Left renal cortex interstitium (tissue), 4 donors: ENCODE measurements around the gene STAU1. TPM values are rescaled to one million over a fixed set of nuclear protein-coding genes. Genes with fewer than 3 reads are reported as not detected.
"Not testable (repeated sequence)": the region's sequence is repeated elsewhere in the genome, so short reads cannot be mapped to it uniquely, and the experiment has no call there.

ENCODE experiments used
- DNase-seq, 4 donors: peaks; one replicate each; pipeline ENCODE4 v3.0.0-alpha.2; 2013; ENCODE audit warnings: low read depth in 4 of 4, low spot score in 2 of 4, missing footprints in 1 of 4
- polyA plus RNA-seq, 4 donors: library from polyadenylated mRNA; unstranded; fragments of 120-200 nt; gene quantifications; one replicate each; pipeline ENCODE4 v1.2.1, GENCODE V29; 2013; ENCODE audit not compliant: insufficient read length in 4 of 4

Gene STAU1
- polyA plus RNA-seq, 4 donors, result 115 to 121 (median 116) TPM

DNA sequence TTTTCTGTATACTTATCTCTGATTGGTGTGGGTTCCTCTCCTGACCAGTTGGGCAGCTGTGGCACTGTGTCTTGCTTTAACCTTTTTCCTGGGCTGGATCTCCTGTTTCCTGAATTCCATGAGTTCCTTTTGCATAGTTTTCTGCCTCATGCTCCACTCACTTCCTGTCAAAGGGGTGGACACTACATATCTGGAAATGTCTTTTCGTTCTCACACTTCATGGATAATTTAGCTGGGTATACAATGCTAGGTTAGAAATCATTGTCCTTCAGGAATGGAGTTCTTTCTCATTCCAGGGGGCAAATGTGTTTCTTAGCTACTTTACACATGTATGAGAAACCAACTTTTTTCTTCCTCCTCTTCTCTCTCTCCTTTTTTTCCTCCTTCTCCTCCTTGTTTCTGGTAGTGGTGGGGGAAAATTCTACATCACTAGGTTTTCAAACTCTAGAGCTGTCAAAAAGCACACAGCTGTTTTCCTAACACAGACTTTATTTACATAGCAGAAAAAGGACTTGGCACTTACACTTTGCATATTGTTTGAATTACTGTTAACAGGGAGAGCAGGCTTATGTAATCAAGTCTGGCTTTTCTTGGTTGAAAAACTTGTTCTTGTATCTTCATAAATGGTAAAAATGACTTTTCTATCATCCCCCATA, 22.1 kb upstream of the STAU1 start:
- DNase-seq, result no peak

DNA sequence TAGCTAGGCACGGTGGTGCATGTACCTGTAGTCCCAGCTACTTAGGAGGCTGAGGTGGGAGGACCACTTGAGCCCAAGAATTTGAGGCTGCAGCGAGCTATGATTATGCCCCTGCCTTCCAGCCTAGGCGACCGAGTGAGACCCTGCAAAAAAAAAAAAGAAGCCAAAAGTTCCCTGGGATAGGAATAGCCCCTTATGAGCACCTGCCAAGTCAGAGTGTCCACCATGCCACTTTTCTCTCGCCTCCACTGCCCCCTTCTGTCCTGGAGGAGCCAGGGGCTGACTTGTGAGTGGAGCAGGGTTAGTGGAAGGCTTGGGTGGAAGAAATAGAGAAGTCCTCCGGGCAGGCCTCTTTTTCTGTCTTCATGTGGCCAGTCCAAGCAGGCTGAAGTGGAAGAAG, 18.9 kb upstream of the STAU1 start:
- no peak for DNase-seq

- DNase-seq, result no peak
Measured at GRCh38 chr20:49203746-49204145, 15.6 kb upstream of the STAU1 start.

DNA sequence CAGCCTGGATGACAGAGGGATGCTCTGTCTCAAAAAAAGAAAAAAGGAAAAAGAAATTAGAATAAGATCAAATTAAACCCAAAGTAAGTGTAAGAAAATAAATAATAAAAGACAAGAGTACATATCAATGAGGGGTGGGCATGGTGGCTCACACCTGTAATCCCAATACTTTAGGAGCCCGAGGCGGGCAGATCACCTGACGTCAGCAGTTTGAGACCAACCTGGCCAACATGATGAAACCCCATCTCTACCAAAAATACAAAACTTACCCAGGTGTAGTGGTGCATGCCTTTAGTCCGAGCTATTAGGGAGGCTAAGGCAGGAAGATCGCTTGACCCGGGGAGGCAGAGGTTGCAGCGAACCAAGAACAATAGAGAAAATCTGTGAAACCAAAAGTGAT, 14.9 kb upstream of the STAU1 start:
- DNase-seq, result no peak

- DNase-seq, result no peak
Measured at GRCh38 chr20:49199729-49200293, 11.7 kb upstream of the STAU1 start.

DNA sequence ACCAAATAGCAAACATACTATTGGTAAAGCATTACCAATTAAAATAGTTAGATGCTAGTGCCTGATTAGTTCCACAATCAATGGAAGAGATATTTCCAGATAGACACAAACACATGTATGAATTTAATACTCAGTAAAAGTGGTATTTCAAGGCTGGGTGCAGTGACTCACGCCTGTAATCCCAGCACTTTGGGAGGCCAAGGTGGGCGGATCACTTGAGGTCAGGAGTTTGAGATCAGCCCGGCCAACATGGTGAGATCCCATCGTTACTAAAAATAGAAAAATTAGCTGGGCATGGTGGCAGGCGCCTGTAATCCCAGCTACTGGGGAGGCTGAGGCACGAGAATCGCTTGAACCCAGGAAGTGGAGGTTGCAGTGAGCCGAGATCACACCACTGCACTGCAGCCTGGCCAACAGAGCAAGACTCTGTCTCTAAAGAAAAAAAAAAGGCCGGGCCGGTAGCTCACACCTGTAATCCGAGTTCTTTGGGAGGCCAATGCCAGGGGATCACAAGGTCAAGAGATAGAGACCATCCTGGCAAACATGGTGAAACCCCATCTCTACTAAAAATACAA, 4.9 kb upstream of the STAU1 start:
- DNase-seq, result not testable (repeated sequence)

DNA sequence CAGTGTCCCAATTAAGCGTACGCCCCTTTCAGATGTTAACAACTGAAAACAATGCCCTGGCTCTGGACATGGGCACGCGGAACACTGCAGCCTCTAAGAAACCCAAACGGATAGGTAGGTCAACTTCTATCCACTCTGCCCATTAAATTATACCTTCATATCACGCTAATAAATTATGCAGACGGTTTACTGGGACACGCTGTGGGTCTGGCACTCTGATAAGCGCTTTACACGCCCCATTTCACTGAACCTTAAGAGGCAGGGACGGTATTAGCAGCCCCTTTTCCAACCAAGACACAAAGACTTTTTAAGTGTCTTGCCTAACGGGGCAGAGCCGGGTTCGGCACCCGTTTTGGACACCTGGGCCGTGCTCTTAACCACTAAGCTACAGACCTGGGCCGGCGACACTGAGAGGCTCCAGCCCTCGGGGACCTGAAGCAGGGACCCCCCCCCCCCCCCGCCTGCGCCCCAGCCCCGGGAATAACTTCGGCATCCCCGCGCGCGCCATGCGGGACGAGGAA, 744 bp downstream of the STAU1 start:
- peak in 2 of 4 donors; percentile 23 to 29 for DNase-seq

- peak; percentile 18 to 47 (median 36) for DNase-seq
Measured at GRCh38 chr20:49186535-49187329, 1.4 kb downstream of the STAU1 start.

- DNase-seq, result no peak
Measured at GRCh38 chr20:49185071-49185761, 2.9 kb downstream of the STAU1 start.

DNA sequence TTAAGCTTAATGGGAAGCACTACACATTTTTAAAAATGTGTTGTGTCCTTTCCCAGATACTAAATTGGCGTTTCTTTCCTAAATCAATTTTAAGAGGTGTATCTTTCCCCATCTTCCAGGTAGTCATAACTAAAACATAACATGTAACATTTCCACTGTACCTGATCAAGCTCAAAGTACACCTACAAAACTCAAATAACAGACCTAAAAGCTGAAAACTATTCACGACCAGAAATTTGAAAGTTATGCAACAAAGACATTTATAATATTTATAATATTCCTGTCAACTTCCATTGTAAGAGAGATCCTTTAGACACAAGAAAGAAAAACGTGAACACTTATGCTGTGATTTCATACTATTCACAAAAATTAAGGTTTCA, 3.5 kb downstream of the STAU1 start:
- DNase-seq, result no peak

DNA sequence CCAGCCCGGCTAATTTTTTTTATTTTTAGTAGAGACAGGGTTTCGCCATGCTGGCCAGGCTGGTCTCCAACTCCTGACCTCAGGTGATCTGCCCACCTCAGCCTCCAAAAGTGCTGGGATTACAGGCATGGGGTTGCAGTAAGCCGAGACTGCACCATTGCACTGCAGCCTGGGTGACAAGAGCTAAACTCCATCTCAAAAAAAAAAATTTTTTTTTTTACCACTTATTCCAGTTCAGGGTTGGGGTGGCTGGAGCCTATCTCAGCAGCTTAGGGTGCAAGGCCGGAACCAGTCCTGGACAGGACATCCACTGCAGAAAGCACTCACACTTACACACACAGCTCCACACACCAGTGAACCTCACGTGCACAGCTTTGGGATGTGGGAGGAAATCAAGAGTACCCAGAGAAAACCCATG, 4.0 kb downstream of the STAU1 start:
- DNase-seq, result not testable (repeated sequence)

DNA sequence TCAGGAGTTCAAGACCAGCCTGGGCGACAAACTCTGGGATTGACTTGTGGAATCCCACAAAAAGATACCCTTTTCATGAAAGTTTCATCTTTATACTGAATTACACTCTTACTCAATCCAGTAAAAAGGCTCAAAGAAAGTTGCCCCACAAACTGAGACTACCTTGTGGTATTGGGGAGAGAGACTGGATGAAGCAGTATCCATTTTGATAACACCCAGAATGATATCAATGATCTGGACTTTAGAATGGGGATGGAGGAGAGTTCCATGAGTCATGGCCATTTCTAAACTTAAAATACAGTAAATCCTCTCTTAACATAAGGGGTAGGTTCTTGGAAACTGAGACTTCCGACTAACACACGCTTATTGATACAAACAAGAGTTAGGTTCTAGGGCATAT, 4.7 kb downstream of the STAU1 start:
- DNase-seq, result no peak

GRCh38 chr20:49181265-49181877, 6.8 kb downstream of the STAU1 start:
- no peak for DNase-seq

DNA sequence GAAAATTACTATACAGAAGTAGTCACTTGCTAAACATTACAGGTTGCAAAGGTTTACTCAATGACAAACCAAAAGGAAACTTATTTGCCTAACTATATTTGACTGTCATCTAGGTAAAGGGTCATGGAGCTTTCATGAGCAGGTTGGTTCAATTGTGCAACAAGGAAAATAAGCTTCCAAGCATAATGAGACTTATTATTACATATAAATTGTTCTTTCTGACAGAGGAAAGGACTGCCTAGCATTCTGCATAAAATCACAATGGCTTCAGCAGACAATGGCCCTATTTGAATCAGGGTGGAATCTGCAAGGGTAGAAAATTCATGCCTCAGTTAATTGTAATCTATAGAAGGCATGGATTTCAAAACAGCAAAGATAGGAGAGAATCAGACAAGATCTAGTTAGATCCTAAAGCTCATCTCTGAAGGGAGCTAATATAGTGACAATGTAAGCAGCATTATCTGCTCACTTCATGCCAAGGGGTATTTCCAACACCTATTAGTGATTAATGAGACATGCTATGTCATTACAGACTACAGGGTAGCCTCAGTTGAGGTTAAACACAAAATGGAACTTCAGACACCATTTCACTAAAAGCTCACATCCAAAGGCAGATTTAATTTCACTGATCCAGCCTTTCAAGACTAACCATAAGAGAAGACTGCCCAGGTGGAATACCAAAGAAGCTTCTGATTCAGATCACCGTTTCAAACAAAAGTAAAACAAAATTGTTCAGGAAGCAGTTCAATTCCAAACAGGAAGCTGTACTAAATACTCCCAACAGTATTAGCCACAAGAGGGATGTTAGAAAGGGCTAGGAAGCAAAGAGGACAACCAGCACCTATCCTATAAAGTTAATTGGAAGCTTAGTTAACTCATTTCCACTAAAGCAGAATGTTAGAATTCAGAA, 8.5 kb downstream of the STAU1 start:
- no peak for DNase-seq

GRCh38 chr20:49174183-49174582, 14.0 kb downstream of the STAU1 start:
- DNase-seq, result no peak

DNA sequence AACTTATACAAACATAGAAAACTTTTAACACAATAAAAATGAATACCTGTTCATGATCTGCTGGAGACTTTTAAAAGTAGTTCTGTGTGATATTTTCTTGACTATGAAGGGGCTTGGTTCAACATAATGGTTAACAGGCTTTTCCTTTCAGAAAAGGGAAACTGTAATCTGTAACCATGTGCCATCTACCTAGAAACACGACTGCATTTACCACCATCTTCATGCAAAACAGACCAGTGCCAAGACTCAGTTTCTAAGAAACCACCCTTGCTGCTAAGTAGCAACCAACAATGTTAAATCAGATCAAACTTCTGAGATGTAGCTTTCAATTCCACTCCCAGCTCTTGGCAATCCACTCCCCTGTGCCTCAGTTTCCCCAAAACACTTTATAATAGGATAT, 15.7 kb downstream of the STAU1 start:
- no peak for DNase-seq

GRCh38 chr20:49171909-49172308, 16.2 kb downstream of the STAU1 start:
- no peak for DNase-seq

DNA sequence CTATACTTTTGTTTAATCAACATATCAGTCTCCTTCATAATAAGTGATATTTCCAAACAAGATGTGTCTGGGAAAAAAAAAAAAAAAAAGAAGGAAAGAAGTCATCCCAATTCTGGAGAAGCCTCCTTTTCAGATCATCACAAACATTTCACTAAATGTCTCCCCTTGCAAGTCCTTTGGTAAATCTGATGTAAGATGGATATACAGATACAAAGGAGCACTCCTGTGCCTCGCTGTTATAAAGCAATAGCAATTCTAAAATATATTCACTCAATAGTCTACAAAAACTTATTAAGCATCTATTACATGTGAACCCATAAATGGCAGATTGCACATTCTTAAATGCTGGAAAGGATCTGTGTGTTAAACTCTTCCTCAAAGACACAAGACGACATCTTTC, 17.4 kb downstream of the STAU1 start:
- DNase-seq, result no peak

DNA sequence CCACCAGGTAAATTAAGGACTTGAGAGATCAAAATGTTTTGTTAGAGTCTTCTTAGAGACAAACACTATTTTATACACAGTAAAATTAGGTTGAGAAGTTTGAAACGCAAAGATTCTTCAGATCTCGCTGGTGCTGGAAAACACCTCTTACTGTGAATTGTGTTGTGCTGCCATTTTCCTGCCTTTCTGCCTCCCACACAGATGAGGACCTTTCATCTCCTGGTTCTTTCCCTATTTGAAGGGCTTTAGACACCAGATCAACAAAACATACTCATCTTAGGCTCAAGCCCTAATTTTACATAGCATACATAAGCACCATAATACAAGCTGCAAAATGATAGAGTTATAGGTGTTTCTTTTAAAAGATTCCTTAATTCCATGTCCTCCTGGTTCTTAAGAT, 18.6 kb downstream of the STAU1 start:
- DNase-seq, result no peak
